Stimulated activated CD4-positive, alpha-beta T cell treated with anti-CD3 and anti-CD28 coated beads, Interleukin-12 subunit alpha, Interleukin-12 subunit beta, amount 100 ng/mL, for 4 hours (primary cell): Measurements from ENCODE around the gene JAM2.
"Not testable (repeated sequence)": the region's sequence is repeated elsewhere in the genome, so short reads cannot be mapped to it uniquely, and the experiment has no call there.

Experiments used
- DNase-seq: peaks from one replicate; pipeline ENCODE4 v3.0.0-alpha.2; 2020

Gene JAM2

DNA sequence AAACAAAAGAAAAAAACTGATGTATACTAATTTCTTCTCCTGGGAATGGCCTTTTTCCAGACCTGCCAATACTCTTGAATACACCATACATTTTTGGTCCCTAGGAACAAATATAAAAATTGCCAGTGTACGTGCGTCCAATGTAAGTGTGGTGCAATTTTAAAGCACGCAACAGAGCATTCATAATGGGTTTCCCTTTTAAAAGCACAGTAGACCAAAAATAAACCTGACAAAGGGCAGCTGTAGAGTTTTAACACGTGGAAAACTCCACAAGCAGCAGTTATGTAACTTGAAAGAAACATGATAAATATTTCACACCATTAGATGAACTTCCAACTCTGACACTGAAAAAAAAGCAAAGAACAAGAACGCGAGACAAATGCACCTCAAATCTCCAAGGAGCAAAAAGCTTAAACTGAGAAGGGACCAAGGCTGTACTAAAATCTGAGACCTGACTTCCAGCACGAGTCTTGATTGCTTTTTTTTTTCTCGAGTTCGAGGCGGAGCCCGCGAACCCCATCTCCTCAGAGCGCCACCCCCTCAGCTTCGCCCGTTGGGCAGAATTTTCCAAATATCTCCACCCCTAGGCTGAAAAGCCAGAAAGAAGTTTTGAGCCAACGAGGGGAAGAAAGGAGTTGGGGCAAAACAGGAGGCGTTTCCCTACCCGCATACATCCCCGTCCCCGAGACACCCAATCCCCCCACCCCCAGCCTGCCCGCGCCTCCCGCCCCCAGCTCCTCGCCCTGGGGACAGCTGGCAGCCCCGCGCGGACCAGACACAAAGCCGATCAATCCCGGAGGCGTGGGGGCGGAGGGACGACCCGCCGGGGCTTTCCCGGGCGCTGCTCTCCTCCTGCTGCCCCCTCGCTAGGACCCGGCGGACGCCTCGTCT is at the start of gene JAM2:
Gene JAM2 (plus strand): TSS at position 599 of the 891 bp plus-strand sequence. CDS start 564 bp downstream, outside the sequence.
- peak; percentile 32 for DNase-seq

DNA sequence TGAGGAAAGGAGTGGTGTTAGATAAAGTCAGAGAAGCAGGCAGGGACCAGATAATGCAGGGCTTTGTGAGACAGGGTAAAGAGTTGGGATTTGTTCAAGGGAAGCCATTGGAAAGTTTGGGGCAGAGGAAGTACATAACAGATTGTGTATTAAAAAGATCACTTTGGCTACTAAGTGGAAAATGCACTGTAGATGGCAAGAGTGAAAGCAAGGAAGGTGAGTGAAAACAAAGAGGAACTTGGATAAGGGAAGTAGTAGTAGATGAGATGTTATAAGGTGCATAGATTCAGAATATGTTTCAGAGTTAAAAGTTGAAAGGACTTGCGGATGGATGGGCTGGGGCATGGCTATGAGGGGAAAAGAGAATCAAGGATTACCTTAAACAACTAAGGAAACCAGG is 49.2 kb upstream of the JAM2 start:
- no peak for DNase-seq

DNA sequence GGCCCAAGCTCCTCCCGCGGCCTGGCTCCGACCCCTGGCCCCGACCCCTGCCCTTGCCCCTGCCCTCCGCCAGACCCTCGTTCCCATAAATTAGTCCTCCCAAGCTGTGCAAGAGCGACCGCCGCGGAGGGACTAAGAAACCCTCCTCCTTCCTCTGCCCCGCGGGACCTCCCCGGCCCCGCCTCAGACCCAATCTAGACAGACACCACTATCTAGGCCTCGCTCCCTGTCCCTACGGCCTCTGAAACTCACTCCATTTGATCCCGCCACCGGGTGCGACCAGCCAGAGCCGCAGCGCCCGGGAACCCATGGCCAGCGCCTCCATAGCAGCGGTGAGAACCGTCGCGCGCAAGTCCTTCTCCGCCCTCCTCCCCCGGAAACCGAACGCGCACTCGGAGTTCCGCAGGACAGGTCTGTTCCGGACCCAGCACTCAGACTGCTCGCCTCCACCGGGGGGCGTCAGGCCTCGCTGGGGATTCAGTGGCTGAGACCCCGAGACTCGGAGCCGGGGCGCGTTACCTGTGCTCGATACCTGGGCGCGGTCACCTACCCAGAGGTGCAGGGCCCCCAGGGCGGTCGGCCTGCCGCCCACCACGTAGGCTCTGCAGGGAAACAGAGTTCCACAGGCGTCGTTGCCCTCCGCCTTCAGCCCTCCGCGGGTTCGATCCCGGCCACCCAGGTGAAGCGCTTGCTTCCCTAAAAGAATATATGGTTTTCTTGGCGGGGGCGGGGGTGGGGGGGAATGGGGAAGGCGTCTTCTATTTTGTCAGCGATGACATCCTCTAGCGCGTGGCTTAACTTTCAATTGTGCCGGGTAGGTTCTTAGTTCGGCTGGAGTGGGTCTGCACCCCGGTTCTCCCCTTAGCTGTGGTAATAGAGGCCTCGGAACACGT is 31.7 kb upstream of the JAM2 start, which contains the start of gene MRPL39:
Gene MRPL39 (minus strand): TSS at position 331 of the 893 bp plus-strand sequence. CDS start 6 bp downstream, at position 325.
- peak; percentile 84 for DNase-seq

DNA sequence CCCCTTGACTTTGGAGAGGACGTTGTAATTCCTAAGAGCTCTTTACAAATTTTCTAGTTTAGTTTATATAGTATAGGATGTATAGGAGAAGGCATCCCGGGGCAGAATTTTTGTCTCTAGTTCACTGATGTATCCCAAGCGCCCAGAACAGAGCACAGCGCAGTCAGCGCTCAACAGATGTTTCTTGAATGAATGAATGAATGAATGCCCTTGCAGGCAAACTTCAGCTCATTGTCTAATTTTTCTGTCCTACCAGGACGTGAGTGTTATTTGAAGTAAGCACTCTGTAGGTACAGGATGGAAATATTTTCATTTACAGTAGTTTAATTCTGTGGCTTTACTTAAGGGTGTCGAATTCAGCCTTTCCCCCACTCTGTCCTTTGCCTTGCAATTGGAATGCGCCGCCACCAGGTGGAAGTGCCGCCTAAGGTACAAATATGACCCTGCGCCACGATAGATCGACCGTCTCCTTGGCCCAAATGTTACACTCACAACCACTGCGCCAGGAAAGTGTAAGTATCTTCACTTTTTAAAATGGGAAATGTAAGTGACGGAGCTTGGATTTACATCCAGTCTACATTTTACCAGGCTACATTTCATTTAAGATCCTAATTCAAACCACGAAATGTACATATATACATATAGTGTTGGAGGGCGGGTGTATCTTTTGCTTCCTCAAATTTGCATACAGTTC is 30.9 kb upstream of the JAM2 start:
- DNase-seq = peak; percentile 68

DNA sequence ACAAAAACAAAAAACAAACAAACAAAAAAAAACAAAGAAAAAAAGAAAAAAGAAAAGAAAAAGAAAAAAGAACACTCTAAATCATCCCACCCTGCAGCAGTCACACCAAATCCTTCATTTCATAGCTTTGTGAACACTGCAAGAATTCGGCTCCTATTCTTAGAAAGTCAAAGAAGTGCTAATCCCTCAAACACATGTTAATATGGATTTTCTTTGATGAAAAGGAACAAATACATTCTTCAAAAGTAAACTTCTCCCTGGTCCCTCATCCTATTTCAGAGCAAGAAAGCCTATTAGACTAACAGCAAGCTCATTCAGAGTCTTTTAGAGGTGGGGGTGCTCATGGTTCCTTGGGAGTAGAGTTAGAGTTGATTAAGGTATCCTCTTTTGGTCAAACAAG is 24.6 kb upstream of the JAM2 start:
- no peak for DNase-seq

- DNase-seq = no peak
Observed at GRCh38 chr21:25615880-25616279, 23.2 kb upstream of the JAM2 start.

- no peak for DNase-seq
Observed at GRCh38 chr21:25619198-25619597, 19.9 kb upstream of the JAM2 start.

DNA sequence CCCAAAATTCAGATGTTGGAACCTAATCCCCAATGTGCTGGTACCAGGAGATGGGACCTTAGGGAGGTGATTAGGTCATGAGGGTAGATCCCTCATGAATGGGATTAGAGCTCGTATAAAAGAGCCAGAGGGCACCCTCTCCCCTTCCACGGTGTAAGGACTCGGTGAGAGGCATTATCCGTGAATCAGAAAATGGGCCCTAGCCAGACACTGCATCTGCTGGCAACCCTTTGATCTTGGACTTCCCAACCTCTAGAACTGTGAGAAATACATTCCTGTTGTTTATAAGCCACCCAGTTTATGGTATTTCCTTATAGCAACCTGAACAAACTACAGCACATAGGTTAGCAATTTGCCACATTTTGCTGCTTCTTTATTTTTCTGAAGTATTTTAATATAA is 14.5 kb upstream of the JAM2 start:
- no peak for DNase-seq

DNA sequence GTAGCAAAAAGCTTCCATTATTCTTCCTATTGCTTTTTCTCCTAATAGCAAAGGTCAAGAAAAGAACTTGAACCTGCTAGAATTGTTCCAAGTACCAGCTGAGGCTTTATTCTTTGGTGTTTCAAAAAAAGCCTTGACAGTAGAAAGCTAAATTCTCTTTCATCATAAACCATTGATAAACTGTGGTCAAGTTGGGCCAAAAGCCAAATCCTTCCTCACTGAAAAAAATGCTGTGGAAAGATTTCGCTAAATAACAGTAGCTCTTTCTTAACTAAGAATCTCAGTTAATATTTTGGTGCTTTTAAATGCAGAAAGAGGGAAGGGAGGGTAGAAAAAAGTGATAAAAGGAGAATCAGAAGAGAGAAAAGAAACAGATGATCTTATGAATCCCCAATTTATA is 14.0 kb upstream of the JAM2 start:
- no peak for DNase-seq

DNA sequence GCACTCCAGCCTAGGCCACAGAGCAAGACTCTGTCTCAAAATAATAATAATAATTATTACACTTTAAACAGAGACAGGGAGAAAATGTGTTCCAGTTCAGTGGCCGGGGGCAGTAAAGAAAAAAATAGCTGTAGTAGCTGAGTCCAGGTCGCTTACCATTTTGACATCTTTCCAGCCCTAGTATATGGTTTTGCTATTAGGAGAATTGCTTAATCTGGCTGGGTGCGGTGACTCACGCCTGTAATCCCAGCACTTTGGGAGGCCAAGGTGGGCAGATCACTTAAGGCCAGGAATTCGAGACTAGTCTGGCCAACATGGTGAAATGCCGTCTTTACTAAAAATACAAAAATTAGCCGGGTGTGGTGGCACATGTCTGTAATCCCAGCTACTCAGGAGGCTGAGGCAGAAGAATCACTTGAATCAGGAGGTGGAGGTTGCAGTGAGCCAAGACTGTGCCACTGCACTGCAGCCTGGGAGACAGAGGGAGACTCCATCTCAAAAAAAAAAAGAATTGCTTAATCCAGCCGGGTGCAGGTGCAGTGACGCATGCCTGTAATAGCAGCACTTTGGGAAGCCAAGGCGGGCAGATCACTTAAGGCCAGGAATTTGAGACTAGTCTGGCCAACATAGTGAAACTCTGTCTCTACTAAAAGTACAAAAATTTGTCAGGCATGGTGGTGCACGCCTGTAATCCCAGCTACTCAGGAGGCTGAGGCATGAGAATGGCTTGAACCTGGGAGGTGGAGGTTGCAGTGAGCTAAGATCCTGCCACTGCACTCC is 13.1 kb upstream of the JAM2 start:
- DNase-seq = not testable (repeated sequence)

DNA sequence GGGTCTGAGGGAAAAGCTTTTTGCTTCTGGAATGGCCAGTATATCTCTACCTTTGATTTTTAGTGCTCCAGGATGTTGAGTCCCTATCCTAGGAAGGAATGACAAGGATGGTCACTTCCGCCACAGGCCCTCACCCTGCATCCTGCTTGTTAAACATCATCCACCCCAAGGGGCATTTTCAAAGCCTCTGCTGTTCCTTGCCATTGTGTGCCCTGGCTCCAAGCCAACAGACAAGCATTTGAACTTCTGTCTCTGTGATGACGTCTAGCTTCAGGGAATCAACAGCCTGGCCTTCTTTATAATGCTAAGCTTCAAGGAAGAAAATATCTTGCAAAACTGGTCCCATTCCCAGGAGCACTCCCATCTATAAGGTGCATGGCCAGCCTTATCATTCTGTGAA is 12.3 kb upstream of the JAM2 start:
- no peak for DNase-seq

DNA sequence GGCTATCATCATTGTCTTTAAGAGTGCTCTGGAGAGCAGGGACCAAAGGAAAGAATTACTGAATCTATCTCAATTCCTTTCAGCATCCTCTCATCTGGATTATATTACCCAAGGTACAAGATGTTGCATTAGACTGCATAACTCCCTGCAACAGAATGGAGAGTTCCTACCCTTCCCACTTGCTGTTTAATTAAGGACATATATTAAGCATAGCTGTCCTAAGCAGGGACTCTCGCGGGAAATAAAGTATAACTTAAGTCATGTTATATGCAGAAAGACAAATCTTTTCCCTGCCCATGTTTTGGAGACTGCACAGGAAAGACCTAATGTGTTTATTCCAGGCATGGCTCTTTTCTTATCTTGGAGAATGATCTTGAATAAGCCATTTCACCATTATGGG is 6.8 kb upstream of the JAM2 start:
- DNase-seq = no peak

- no peak for DNase-seq
Observed at GRCh38 chr21:25635310-25635709, 3.7 kb upstream of the JAM2 start.

DNA sequence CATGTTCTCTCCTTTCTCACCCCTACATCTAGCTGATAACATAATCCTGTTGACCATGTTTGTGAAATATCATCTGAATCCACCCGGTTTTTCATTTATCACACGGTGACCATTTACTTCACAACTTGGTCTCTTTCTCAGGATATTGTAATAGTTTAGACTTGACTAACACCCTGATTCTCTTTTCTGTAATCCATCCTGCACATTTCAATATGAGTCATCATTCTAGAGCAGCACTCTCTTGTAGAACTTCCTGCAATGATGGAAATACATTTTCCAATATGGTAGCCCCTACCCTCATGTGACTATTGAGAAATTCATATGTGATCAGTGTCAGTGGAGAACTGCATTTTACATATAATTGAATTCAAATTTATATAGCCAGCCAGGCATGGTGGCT is 2.3 kb upstream of the JAM2 start:
- no peak for DNase-seq

DNA sequence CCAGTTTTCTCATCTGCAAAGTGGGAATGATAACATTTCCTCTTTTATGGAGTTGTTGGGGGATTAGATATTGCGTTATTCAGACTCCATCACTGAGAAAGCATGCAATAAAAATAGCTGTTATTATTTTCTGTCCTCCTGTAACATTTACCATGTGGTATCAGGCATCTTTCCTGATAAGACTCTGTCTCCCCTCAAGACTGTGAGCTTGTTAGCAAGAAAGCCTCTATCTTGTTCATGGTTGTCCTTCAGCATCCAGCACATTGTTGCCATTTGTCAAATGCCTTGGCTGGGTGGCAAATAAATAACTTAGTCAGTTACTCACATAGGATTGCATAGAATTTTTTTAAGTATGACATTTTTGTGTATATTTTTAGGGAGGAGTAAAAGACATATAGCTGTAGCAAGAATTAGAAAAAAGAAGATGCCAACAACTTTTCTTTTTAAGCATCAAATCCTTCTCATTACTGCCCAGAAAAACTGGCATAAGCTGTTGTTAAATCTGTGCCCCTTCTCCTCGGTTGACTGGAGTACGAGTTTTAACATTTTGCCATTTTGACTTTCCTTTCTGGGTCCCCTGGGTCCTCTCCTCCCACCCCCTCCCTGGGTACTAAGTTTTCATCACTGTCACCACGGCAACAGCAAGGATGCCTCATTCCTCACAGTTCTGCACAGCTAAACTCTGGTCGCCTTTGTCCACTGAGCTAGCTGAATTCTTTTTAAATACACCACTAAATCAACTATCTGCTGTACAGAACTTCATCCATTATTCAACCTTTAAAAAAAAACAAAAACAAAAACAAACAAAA is 1.0 kb upstream of the JAM2 start:
- no peak for DNase-seq

DNA sequence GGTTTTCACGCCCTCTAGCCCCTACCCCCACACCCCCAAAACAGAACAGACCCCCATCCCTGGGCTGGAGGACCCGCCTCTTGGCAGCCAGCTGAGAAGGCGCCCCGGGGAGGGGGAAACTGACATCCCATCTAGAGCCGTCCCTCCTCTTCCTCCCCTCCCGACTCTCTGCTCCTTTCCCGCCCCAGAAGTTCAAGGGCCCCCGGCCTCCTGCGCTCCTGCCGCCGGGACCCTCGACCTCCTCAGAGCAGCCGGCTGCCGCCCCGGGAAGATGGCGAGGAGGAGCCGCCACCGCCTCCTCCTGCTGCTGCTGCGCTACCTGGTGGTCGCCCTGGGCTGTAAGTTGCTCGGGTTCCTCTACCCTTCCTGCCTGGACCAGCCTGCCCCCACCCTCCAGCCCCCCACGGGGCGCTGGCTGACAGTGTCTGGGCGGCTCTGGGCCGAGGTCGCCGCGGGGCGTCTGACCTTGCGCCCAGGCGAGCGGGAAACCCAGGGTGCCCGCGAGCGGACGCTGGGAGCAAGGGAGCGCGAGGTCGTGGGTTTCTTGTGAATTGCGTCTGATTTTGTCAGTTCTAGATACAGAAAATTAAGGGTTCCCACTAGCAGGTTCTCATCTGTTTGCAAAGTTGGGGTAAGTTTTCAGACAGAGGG is 618 bp downstream of the JAM2 start:
- DNase-seq = peak; percentile 35

DNA sequence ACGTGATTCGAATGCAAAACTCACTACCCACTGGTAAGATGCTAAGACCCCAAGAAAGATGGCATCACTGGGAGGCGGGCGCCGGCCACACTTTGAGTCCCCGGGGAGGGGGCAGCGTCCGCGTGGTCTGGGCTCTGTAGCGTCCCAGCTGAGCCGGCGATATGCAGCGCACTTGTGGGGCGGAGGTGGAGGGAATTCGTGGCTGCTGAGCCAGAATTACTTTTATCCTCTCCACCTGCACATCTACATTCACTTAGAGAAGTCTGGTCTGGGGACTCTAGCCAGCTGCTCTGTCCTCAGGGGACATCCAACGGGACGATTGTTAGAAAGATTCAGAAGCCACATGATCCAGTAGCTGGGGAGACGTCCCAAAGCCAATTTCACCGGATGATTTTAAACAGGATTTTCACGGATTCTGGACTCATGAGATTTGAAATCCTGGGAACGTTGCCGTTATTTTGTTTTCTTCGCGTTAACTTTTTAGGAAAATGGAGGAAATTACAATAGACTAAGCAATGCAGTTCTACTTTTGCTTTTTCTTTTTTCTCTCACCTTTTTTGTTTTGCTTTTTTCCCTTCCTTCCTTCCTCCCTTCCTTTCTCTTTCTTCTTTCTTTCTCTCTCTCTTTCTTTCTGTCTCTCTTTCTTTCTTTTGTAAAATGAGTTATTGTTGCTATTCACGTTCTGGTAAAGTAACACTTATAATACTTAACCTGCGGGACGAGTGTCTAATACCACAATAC is 1.3 kb downstream of the JAM2 start:
- no peak for DNase-seq

GRCh38 chr21:25640943-25641292 is 1.9 kb downstream of the JAM2 start:
- no peak for DNase-seq

- DNase-seq = no peak
Observed at GRCh38 chr21:25643486-25643885, 4.4 kb downstream of the JAM2 start.

GRCh38 chr21:25646474-25646873 is 7.4 kb downstream of the JAM2 start:
- DNase-seq = no peak
